K562 (cell line): ENCODE data around the gene SAMD13. TPM values are rescaled to one million over a fixed set of nuclear protein-coding genes. Genes with fewer than 3 reads are reported as not detected.

Experiments used
- FOXM1 ChIP-seq, 2 experiments: fragments of 450-650 bp in 1 of 2; sonication (generic) in 1 of 2; formaldehyde crosslinking in 1 of 2; IDR thresholded peaks; 2 replicates each; pipeline versions ENCODE4 v1.6.1 to v1.9.0; 2017 to 2022; ENCODE audit warnings: low read depth in 2 of 2, mild to moderate bottlenecking in 2 of 2, missing genetic modification reagents in 1 of 2, moderate library complexity in 1 of 2
- HDAC2 ChIP-seq: fragments of 450-650 bp; IDR thresholded peaks from 2 replicates; pipeline ENCODE4 v1.6.1; 2016; ENCODE audit warnings: mild to moderate bottlenecking
- LEF1 ChIP-seq: fragments of 450-650 bp; IDR thresholded peaks from 2 replicates; pipeline ENCODE4 v1.6.1; 2016; ENCODE audit warnings: mild to moderate bottlenecking
- NR2C1 ChIP-seq, 2 experiments: fragments of 450-650 bp; IDR thresholded peaks; 2 replicates each; pipeline ENCODE4 v1.6.1; 2017; ENCODE audit warnings: mild to moderate bottlenecking in 2 of 2, antibody characterized with exemption in 1 of 2, inconsistent platforms in 1 of 2, missing compliant biosample characterization in 1 of 2, missing genetic modification characterization in 1 of 2
- SLC30A9 ChIP-seq: fragments of 250-450 bp; sonication (Bioruptor Pico); IDR thresholded peaks from 2 replicates; pipeline ENCODE4 v1.8.0; 2022; ENCODE audit warnings: mild to moderate bottlenecking, moderate library complexity
- TBP ChIP-seq: optimal IDR thresholded peaks from 2 replicates; pipeline ENCODE3; 2011; ENCODE audit warnings: low read depth, low read length, improper control_type of control experiment
- XRCC3 ChIP-seq: fragments of 450-650 bp; IDR thresholded peaks from 2 replicates; pipeline ENCODE4 v1.6.1; 2017; ENCODE audit warnings: mild to moderate bottlenecking, moderate library complexity
- ZNF79 ChIP-seq: fragments of 250-450 bp; sonication (Bioruptor Pico); IDR thresholded peaks from 2 replicates; pipeline ENCODE4 v1.4.0; 2020; ENCODE audit warnings: low read depth, mild to moderate bottlenecking, moderate library complexity
- polyA plus RNA-seq, 8 experiments: library from polyadenylated mRNA; depleted of rRNA in 4 of 8; stranded (reverse) in 5 of 8; unstranded in 3 of 8; fragments of >200 nt; fragmentation: Nextera tagmentation in 2 of 8; fragmentation: Illumina TruSeq in 1 of 8; extraction: Ambion mirVana in 2 of 8; extraction: Trizol in 1 of 8; gene quantifications; 2 replicates each; pipeline versions ENCODE4 v1.2.1 to v1.2.3, GENCODE V29; 2011 to 2014; ENCODE audit warnings: inconsistent platforms in 1 of 8, missing spikeins in 1 of 8
- total RNA-seq, 7 experiments: library from RNA; depleted of rRNA in 6 of 7; stranded (reverse); fragments of >200 nt in 6 of 7; fragmentation: Illumina TruSeq in 2 of 7; extraction: Trizol in 2 of 7; gene quantifications; 2 replicates each; pipeline versions ENCODE4 v1.2.1 to v1.2.3, GENCODE V29; 2011 to 2021; ENCODE audit warnings: low replicate concordance in 1 of 7
- TF ChIP-seq, protein P1 (sequence below): fragments of 450-650 bp; formaldehyde crosslinking; conservative IDR thresholded peaks from 2 replicates; pipeline ENCODE4 v1.4.0; 2022; ENCODE audit warnings: mild to moderate bottlenecking, missing genetic modification characterization
- TF ChIP-seq, protein P2 (sequence below), 2 experiments: IDR thresholded peaks in 1 of 2; conservative IDR thresholded peaks in 1 of 2; 2 replicates each; pipeline ENCODE4 v1.6.1; 2016; ENCODE audit warnings: low read depth in 2 of 2, mild to moderate bottlenecking in 1 of 2, missing compliant biosample characterization in 1 of 2, missing genetic modification characterization in 1 of 2, moderate library complexity in 1 of 2
- TF ChIP-seq, protein P3 (sequence below), 2 experiments: fragments of 450-650 bp; conservative IDR thresholded peaks; 2 replicates each; pipeline ENCODE4 v1.6.1; 2017; ENCODE audit warnings: mild to moderate bottlenecking in 2 of 2, moderate library complexity in 2 of 2

The SAMD13 gene
- total and polyA plus RNA-seq, 9 of the 15 experiments (the other 6 are each of a cell fraction or from before 2014, with no cell fraction given) = 0.78 to 2.7 (median 1.00) TPM

DNA sequence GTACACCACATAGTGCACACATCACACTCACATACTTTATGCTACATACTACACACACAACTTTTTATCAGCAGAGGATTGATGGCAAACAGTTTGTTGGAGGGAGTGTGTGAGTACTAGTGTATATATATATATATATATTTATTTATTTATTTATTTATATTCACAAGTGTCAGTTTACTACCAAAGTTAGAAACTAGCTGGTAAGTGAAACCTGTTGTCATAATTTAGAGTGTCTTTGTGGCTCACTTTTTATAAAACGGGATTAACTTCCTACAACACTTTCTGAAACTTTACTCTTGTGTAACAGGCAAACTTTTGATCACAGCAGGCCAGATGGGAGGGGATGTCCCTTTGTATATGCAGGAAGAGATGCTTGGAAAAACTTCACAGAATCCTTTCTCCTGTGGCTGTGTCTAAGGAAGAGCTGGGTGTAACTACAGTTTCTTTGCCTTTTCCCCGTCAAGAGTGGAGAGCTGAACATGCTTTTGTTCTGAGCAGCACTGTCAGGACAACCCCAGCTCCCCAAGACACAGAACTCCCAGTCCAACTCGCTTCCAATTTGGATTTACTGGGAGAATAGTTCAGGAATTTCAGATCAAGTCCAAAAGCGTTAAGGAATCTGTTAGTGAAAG lies 1.9 kb upstream of the SAMD13 start (continued):
- TF ChIP-seq, protein P1, sequence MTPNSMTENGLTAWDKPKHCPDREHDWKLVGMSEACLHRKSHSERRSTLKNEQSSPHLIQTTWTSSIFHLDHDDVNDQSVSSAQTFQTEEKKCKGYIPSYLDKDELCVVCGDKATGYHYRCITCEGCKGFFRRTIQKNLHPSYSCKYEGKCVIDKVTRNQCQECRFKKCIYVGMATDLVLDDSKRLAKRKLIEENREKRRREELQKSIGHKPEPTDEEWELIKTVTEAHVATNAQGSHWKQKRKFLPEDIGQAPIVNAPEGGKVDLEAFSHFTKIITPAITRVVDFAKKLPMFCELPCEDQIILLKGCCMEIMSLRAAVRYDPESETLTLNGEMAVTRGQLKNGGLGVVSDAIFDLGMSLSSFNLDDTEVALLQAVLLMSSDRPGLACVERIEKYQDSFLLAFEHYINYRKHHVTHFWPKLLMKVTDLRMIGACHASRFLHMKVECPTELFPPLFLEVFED (CRISPR knock-in tag) = no peak
- TF ChIP-seq, protein P2, sequence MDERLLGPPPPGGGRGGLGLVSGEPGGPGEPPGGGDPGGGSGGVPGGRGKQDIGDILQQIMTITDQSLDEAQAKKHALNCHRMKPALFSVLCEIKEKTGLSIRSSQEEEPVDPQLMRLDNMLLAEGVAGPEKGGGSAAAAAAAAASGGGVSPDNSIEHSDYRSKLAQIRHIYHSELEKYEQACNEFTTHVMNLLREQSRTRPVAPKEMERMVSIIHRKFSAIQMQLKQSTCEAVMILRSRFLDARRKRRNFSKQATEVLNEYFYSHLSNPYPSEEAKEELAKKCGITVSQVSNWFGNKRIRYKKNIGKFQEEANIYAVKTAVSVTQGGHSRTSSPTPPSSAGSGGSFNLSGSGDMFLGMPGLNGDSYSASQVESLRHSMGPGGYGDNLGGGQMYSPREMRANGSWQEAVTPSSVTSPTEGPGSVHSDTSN (CRISPR knock-in tag; IDR thresholded peaks at IDR 0.05; ENCODE audit: low read depth) = no peak
- TF ChIP-seq, protein P2 (tag; conservative IDR thresholded peaks at IDR 0.05; ENCODE audit: low read depth) = no peak
- TF ChIP-seq NR2C1 (IDR thresholded peaks at IDR 0.05) (no peak), NR2C1 (tag; IDR thresholded peaks at IDR 0.05) (no peak), TBP (peak; percentile 1), XRCC3 (no peak), SLC30A9 (CRISPR knock-in tag) (no peak), LEF1 (no peak), FOXM1 (IDR thresholded peaks at IDR 0.05; ENCODE audit: low read depth) (no peak), FOXM1 (CRISPR knock-in tag; IDR thresholded peaks at IDR 0.05; ENCODE audit: low read depth) (no peak), ZNF79 (CRISPR knock-in tag) (no peak), HDAC2 (no peak)
- TF ChIP-seq, protein P3, sequence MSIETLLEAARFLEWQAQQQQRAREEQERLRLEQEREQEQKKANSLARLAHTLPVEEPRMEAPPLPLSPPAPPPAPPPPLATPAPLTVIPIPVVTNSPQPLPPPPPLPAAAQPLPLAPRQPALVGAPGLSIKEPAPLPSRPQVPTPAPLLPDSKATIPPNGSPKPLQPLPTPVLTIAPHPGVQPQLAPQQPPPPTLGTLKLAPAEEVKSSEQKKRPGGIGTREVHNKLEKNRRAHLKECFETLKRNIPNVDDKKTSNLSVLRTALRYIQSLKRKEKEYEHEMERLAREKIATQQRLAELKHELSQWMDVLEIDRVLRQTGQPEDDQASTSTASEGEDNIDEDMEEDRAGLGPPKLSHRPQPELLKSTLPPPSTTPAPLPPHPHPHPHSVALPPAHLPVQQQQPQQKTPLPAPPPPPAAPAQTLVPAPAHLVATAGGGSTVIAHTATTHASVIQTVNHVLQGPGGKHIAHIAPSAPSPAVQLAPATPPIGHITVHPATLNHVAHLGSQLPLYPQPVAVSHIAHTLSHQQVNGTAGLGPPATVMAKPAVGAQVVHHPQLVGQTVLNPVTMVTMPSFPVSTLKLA (conservative IDR thresholded peaks at IDR 0.05) = 0 out of 4 replicates have a peak, but pooled peaks of 1 of the 2 experiments have one; percentile 7
